ENCODE measurements around the gene DYNC1LI2.

Gene DYNC1LI2

DNA sequence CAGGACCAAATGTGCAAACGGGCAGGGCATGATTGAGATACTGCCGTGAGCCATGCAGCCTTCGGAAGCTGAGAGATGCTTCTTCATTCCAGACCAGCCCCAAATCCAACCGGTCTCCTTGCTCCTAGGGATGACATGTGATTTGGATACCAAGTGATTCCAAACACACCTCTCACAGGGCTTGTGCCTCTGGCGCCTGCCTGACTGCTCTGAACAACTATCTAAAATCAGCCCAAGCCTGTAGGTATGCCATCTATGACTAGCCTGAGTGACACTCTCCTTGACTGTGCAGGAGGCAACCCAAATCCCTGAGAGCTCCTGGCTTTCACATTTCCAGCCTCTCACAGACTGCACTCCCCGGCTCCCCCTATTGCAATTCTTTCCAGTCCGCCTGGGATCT lies 20.3 kb downstream of the DYNC1LI2 start:
- Histone ChIP-seq H3K4me3 (ENCODE audit: low read depth, low read length) (no peak overlapping the region), H3K9me3 (ENCODE audit: control insufficient read depth, insufficient read depth, low read length) (no peaks in the 10 kb centered on the region), H3K27me3 (ENCODE audit: control insufficient read depth, insufficient read depth, low read length) (no peaks in the 10 kb centered on the region), H3K9ac (ENCODE audit: low read depth, low read length) (no peak overlapping the region), H3K4me1 (ENCODE audit: control insufficient read depth, insufficient read depth, low read length) (peaks cover 6% of the 10 kb centered on the region), H3K36me3 (ENCODE audit: control insufficient read depth, insufficient read depth, low read length) (peaks cover 61% of the 10 kb centered on the region)

DNA sequence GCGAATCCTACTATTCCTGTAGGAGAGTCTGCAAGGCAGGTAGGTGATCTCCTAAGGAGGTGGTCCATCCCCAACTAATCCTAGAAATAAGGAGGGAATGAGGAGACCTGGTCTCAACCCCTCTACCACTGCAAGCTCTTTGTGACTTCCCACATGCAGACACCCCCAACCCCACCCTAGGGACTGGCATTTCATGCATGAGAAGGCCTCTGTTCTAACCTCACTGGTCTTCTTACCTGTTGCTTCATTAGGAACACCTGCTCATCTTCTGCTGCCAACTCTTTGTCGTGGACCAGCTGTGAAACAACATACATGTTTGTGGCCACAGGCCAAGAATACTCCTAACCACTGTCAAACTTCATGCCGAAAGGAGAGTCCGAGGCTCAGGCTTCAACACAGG lies 22.6 kb downstream of the DYNC1LI2 start:
- no peak overlapping the region for H3K9ac ChIP-seq (ENCODE audit: low read depth, low read length)
- peaks cover 71% of the 10 kb centered on the region for H3K36me3 ChIP-seq (ENCODE audit: control insufficient read depth, insufficient read depth, low read length)
- H3K4me3 ChIP-seq (ENCODE audit: low read depth, low read length), result no peak overlapping the region
- no peaks in the 10 kb centered on the region for H3K27me3 ChIP-seq (ENCODE audit: control insufficient read depth, insufficient read depth, low read length)
- H3K9me3 ChIP-seq (ENCODE audit: control insufficient read depth, insufficient read depth, low read length), result no peaks in the 10 kb centered on the region
- peaks cover 6% of the 10 kb centered on the region for H3K4me1 ChIP-seq (ENCODE audit: control insufficient read depth, insufficient read depth, low read length)

GRCh38 chr16:66728117-66728787 lies 23.2 kb downstream of the DYNC1LI2 start:
- Histone ChIP-seq H3K27me3 (ENCODE audit: control insufficient read depth, insufficient read depth, low read length) (no peaks in the 10 kb centered on the region), H3K9ac (ENCODE audit: low read depth, low read length) (no peak overlapping the region), H3K36me3 (ENCODE audit: control insufficient read depth, insufficient read depth, low read length) (peaks cover 70% of the 10 kb centered on the region), H3K4me1 (ENCODE audit: control insufficient read depth, insufficient read depth, low read length) (peaks cover 6% of the 10 kb centered on the region), H3K4me3 (ENCODE audit: low read depth, low read length) (no peak overlapping the region), H3K9me3 (ENCODE audit: control insufficient read depth, insufficient read depth, low read length) (no peaks in the 10 kb centered on the region)

GRCh38 chr16:66720766-66721165 lies 30.6 kb downstream of the DYNC1LI2 start:
- Histone ChIP-seq H3K27me3 (ENCODE audit: control insufficient read depth, insufficient read depth, low read length) (no peaks in the 10 kb centered on the region), H3K4me3 (ENCODE audit: low read depth, low read length) (no peak overlapping the region), H3K9me3 (ENCODE audit: control insufficient read depth, insufficient read depth, low read length) (no peaks in the 10 kb centered on the region), H3K36me3 (ENCODE audit: control insufficient read depth, insufficient read depth, low read length) (peaks cover 32% of the 10 kb centered on the region), H3K4me1 (ENCODE audit: control insufficient read depth, insufficient read depth, low read length) (no peaks in the 10 kb centered on the region), H3K9ac (ENCODE audit: low read depth, low read length) (no peak overlapping the region)

GRCh38 chr16:66719246-66719645 lies 32.2 kb downstream of the DYNC1LI2 start:
- Histone ChIP-seq H3K4me1 (ENCODE audit: control insufficient read depth, insufficient read depth, low read length) (no peaks in the 10 kb centered on the region), H3K9ac (ENCODE audit: low read depth, low read length) (no peak overlapping the region), H3K36me3 (ENCODE audit: control insufficient read depth, insufficient read depth, low read length) (peaks cover 18% of the 10 kb centered on the region), H3K9me3 (ENCODE audit: control insufficient read depth, insufficient read depth, low read length) (no peaks in the 10 kb centered on the region), H3K4me3 (ENCODE audit: low read depth, low read length) (no peak overlapping the region), H3K27me3 (ENCODE audit: control insufficient read depth, insufficient read depth, low read length) (no peaks in the 10 kb centered on the region)

DNA sequence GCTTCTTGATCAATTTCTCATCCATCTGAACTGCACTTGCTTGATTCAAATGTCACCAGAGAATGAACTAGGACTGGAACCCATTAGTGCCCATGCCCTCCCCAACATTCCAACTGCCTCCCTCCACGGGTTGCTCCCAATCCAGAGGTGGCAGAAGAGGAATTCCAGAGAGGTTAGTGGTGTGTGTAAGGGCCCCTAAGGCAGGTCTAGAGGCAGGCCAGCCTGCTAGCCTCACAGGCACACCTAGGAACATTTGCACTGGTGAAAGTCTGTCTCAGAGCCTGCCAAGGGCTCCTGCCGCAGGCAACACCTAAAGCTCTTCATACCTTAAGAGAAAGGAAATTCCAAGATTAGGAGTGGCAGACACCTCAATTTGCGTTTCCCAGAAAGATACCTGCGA lies 33.6 kb downstream of the DYNC1LI2 start:
- no peaks in the 10 kb centered on the region for H3K27me3 ChIP-seq (ENCODE audit: control insufficient read depth, insufficient read depth, low read length)
- H3K9ac ChIP-seq (ENCODE audit: low read depth, low read length), result no peak overlapping the region
- H3K4me1 ChIP-seq (ENCODE audit: control insufficient read depth, insufficient read depth, low read length), result no peaks in the 10 kb centered on the region
- H3K9me3 ChIP-seq (ENCODE audit: control insufficient read depth, insufficient read depth, low read length), result no peaks in the 10 kb centered on the region
- H3K4me3 ChIP-seq (ENCODE audit: low read depth, low read length), result no peak overlapping the region
- peaks cover 4% of the 10 kb centered on the region for H3K36me3 ChIP-seq (ENCODE audit: control insufficient read depth, insufficient read depth, low read length)

GRCh38 chr16:66717112-66717675 lies 34.2 kb downstream of the DYNC1LI2 start:
- Histone ChIP-seq H3K4me3 (ENCODE audit: low read depth, low read length) (no peak overlapping the region), H3K9ac (ENCODE audit: low read depth, low read length) (no peak overlapping the region), H3K4me1 (ENCODE audit: control insufficient read depth, insufficient read depth, low read length) (no peaks in the 10 kb centered on the region), H3K27me3 (ENCODE audit: control insufficient read depth, insufficient read depth, low read length) (no peaks in the 10 kb centered on the region), H3K9me3 (ENCODE audit: control insufficient read depth, insufficient read depth, low read length) (no peaks in the 10 kb centered on the region), H3K36me3 (ENCODE audit: control insufficient read depth, insufficient read depth, low read length) (peaks cover 3% of the 10 kb centered on the region)

GRCh38 chr16:66714654-66715307 lies 36.6 kb downstream of the DYNC1LI2 start:
- no peaks in the 10 kb centered on the region for H3K4me1 ChIP-seq (ENCODE audit: control insufficient read depth, insufficient read depth, low read length)
- H3K9me3 ChIP-seq (ENCODE audit: control insufficient read depth, insufficient read depth, low read length), result no peaks in the 10 kb centered on the region
- H3K27me3 ChIP-seq (ENCODE audit: control insufficient read depth, insufficient read depth, low read length), result no peaks in the 10 kb centered on the region
- H3K9ac ChIP-seq (ENCODE audit: low read depth, low read length), result no peak overlapping the region
- H3K4me3 ChIP-seq (ENCODE audit: low read depth, low read length), result no peak overlapping the region
- H3K36me3 ChIP-seq (ENCODE audit: control insufficient read depth, insufficient read depth, low read length), result no peaks in the 10 kb centered on the region

GRCh38 chr16:66714062-66714461 lies 37.3 kb downstream of the DYNC1LI2 start:
- Histone ChIP-seq H3K4me1 (ENCODE audit: control insufficient read depth, insufficient read depth, low read length) (no peaks in the 10 kb centered on the region), H3K4me3 (ENCODE audit: low read depth, low read length) (no peak overlapping the region), H3K9me3 (ENCODE audit: control insufficient read depth, insufficient read depth, low read length) (no peaks in the 10 kb centered on the region), H3K9ac (ENCODE audit: low read depth, low read length) (no peak overlapping the region), H3K36me3 (ENCODE audit: control insufficient read depth, insufficient read depth, low read length) (no peaks in the 10 kb centered on the region), H3K27me3 (ENCODE audit: control insufficient read depth, insufficient read depth, low read length) (no peaks in the 10 kb centered on the region)

DNA sequence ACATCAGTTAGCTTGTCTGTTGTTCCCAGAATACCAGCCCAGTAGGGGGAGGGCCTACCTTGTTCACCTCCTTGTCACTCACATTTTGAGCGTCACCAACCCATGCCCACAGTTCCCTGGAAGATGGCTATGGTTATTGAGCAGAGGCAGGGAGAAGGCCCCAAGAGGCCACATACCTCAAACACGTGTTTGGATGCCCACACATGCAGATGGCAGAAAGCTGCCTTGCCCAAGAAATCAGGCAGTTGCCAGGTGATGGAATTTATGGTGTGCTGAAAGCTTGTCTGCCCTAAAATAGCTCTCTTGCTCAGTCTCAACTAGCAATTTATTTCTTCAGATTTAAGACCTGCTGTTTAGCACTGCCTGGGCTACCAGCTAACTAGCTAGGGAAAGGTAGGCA lies 38.3 kb downstream of the DYNC1LI2 start:
- no peak overlapping the region for H3K4me3 ChIP-seq (ENCODE audit: low read depth, low read length)
- H3K27me3 ChIP-seq (ENCODE audit: control insufficient read depth, insufficient read depth, low read length), result no peaks in the 10 kb centered on the region
- no peaks in the 10 kb centered on the region for H3K36me3 ChIP-seq (ENCODE audit: control insufficient read depth, insufficient read depth, low read length)
- no peak overlapping the region for H3K9ac ChIP-seq (ENCODE audit: low read depth, low read length)
- no peaks in the 10 kb centered on the region for H3K9me3 ChIP-seq (ENCODE audit: control insufficient read depth, insufficient read depth, low read length)
- H3K4me1 ChIP-seq (ENCODE audit: control insufficient read depth, insufficient read depth, low read length), result no peaks in the 10 kb centered on the region

DNA sequence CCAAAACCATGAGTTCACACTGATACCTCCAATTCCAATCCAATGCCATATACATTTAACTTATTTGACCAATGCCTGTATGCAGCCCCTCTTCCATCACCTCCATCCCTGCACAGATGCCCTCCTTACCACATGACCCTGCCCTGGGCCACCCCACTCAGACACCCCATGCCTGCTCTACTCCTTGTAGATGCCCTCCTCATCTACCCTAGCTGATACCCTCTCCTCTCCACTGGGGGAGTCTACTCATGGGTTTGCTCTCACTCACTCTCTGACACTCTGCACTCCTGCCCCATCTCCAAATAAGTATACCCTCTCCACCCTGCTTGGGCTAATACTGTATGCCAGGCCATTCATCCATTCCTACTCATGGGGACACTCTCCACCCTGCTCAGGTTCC lies 38.9 kb downstream of the DYNC1LI2 start:
- no peaks in the 10 kb centered on the region for H3K36me3 ChIP-seq (ENCODE audit: control insufficient read depth, insufficient read depth, low read length)
- no peaks in the 10 kb centered on the region for H3K9me3 ChIP-seq (ENCODE audit: control insufficient read depth, insufficient read depth, low read length)
- H3K27me3 ChIP-seq (ENCODE audit: control insufficient read depth, insufficient read depth, low read length), result no peaks in the 10 kb centered on the region
- H3K4me1 ChIP-seq (ENCODE audit: control insufficient read depth, insufficient read depth, low read length), result no peaks in the 10 kb centered on the region
- no peak overlapping the region for H3K4me3 ChIP-seq (ENCODE audit: low read depth, low read length)
- H3K9ac ChIP-seq (ENCODE audit: low read depth, low read length), result no peak overlapping the region

GRCh38 chr16:66711581-66711980 lies 39.8 kb downstream of the DYNC1LI2 start:
- Histone ChIP-seq H3K36me3 (ENCODE audit: control insufficient read depth, insufficient read depth, low read length) (no peaks in the 10 kb centered on the region), H3K4me1 (ENCODE audit: control insufficient read depth, insufficient read depth, low read length) (no peaks in the 10 kb centered on the region), H3K4me3 (ENCODE audit: low read depth, low read length) (no peak overlapping the region), H3K9me3 (ENCODE audit: control insufficient read depth, insufficient read depth, low read length) (no peaks in the 10 kb centered on the region), H3K27me3 (ENCODE audit: control insufficient read depth, insufficient read depth, low read length) (no peaks in the 10 kb centered on the region), H3K9ac (ENCODE audit: low read depth, low read length) (no peak overlapping the region)

All from iPS-15b (cell line).